Measurements from ENCODE around the gene USP17L24.
"Not testable (repeated sequence)": the region's sequence is repeated elsewhere in the genome, so short reads cannot be mapped to it uniquely, and the experiment has no call there.

USP17L24 gene

GRCh38 chr4:9339103-9339502 lies 14.1 kb downstream of the USP17L24 start, which contains the start of gene USP17L5:
Gene USP17L5 (plus strand): TSS chr4:9339403. CDS start chr4:9339403, 0 bp downstream.
- H3K14ac ChIP-seq (ENCODE audit: low read length in 2 of 2); H4K91ac ChIP-seq (ENCODE audit: low read length); H3K23ac ChIP-seq (ENCODE audit: low read length in 2 of 2); H2BK12ac ChIP-seq (ENCODE audit: low read length in 2 of 2); H3K27ac ChIP-seq (ENCODE audit: low read length, poor library complexity, severe bottlenecking); H2BK120ac ChIP-seq (ENCODE audit: low read depth, low read length); H3K18ac ChIP-seq (ENCODE audit: low read depth in 1 of 2, low read length in 2 of 2); H3K9me3 ChIP-seq (ENCODE audit: control insufficient read depth, low read length); DNase-seq; H3K9ac ChIP-seq (ENCODE audit: low read length); H3K79me1 ChIP-seq (replicated peaks; ENCODE audit: low read length, poor library complexity, severe bottlenecking); H3K4ac ChIP-seq (ENCODE audit: low read depth in 1 of 2, low read length in 2 of 2); H2AK5ac ChIP-seq (ENCODE audit: low read length, severe bottlenecking); H2BK5ac ChIP-seq (ENCODE audit: low read depth, low read length, poor library complexity, severe bottlenecking); H3K4me3 ChIP-seq (ENCODE audit: insufficient read depth in 1 of 2, low read depth in 1 of 2, low read length in 2 of 2); H2BK15ac ChIP-seq (ENCODE audit: low read depth, poor library complexity, severe bottlenecking); H3K27me3 ChIP-seq (ENCODE audit: control insufficient read depth in 1 of 2, insufficient read depth in 1 of 2, low read length in 2 of 2); H3K36me3 ChIP-seq (ENCODE audit: control insufficient read depth in 1 of 2, insufficient read depth in 2 of 2, low read depth in 1 of 2, low read length in 2 of 2); H4K8ac ChIP-seq (ENCODE audit: low read length); H3K4me2 ChIP-seq (ENCODE audit: low read length, poor library complexity, severe bottlenecking); H2AFZ ChIP-seq (ENCODE audit: low read depth, low read length); H3K4me1 ChIP-seq (ENCODE audit: control insufficient read depth, insufficient read depth, low read depth, low read length): not testable (repeated sequence)
- WGBS, result no CpG with 5 or more reads among the region's 15 CpGs

GRCh38 chr4:9343848-9344247 lies 18.9 kb downstream of the USP17L24 start, which contains the start of gene USP17L27:
Gene USP17L27 (plus strand): TSS chr4:9344148. CDS start chr4:9344148, 0 bp downstream.
- H3K27ac ChIP-seq (ENCODE audit: low read length, poor library complexity, severe bottlenecking); H4K91ac ChIP-seq (ENCODE audit: low read length); H4K8ac ChIP-seq (ENCODE audit: low read length); DNase-seq; H2BK120ac ChIP-seq (ENCODE audit: low read depth, low read length); H3K9me3 ChIP-seq (ENCODE audit: control insufficient read depth, low read length); H3K4me2 ChIP-seq (ENCODE audit: low read length, poor library complexity, severe bottlenecking); H3K23ac ChIP-seq (ENCODE audit: low read length in 2 of 2); H2AFZ ChIP-seq (ENCODE audit: low read depth, low read length); H2AK5ac ChIP-seq (ENCODE audit: low read length, severe bottlenecking); H2BK5ac ChIP-seq (ENCODE audit: low read depth, low read length, poor library complexity, severe bottlenecking); H3K18ac ChIP-seq (ENCODE audit: low read depth in 1 of 2, low read length in 2 of 2); H3K4me1 ChIP-seq (ENCODE audit: control insufficient read depth, insufficient read depth, low read depth, low read length); H3K9ac ChIP-seq (ENCODE audit: low read length); H2BK15ac ChIP-seq (ENCODE audit: low read depth, poor library complexity, severe bottlenecking); H2BK12ac ChIP-seq (ENCODE audit: low read length in 2 of 2); H3K27me3 ChIP-seq (ENCODE audit: control insufficient read depth in 1 of 2, insufficient read depth in 1 of 2, low read length in 2 of 2); H3K4me3 ChIP-seq (ENCODE audit: insufficient read depth in 1 of 2, low read depth in 1 of 2, low read length in 2 of 2); H3K14ac ChIP-seq (ENCODE audit: low read length in 2 of 2); H3K4ac ChIP-seq (ENCODE audit: low read depth in 1 of 2, low read length in 2 of 2); H3K79me1 ChIP-seq (replicated peaks; ENCODE audit: low read length, poor library complexity, severe bottlenecking); H3K36me3 ChIP-seq (ENCODE audit: control insufficient read depth in 1 of 2, insufficient read depth in 2 of 2, low read depth in 1 of 2, low read length in 2 of 2): not testable (repeated sequence)
- WGBS, result no CpG with 5 or more reads among the region's 15 CpGs

- not testable (repeated sequence) for H3K79me1 ChIP-seq (replicated peaks; ENCODE audit: low read length, poor library complexity, severe bottlenecking); H2BK5ac ChIP-seq (ENCODE audit: low read depth, low read length, poor library complexity, severe bottlenecking); H2AK5ac ChIP-seq (ENCODE audit: low read length, severe bottlenecking); H3K4ac ChIP-seq (ENCODE audit: low read depth in 1 of 2, low read length in 2 of 2); H3K18ac ChIP-seq (ENCODE audit: low read depth in 1 of 2, low read length in 2 of 2); H3K4me3 ChIP-seq (ENCODE audit: insufficient read depth in 1 of 2, low read depth in 1 of 2, low read length in 2 of 2); H3K9ac ChIP-seq (ENCODE audit: low read length); DNase-seq; H3K4me1 ChIP-seq (ENCODE audit: control insufficient read depth, insufficient read depth, low read depth, low read length); H3K4me2 ChIP-seq (ENCODE audit: low read length, poor library complexity, severe bottlenecking); H2BK15ac ChIP-seq (ENCODE audit: low read depth, poor library complexity, severe bottlenecking); H3K27me3 ChIP-seq (ENCODE audit: control insufficient read depth in 1 of 2, insufficient read depth in 1 of 2, low read length in 2 of 2); H3K36me3 ChIP-seq (ENCODE audit: control insufficient read depth in 1 of 2, insufficient read depth in 2 of 2, low read depth in 1 of 2, low read length in 2 of 2); H3K27ac ChIP-seq (ENCODE audit: low read length, poor library complexity, severe bottlenecking); H3K9me3 ChIP-seq (ENCODE audit: control insufficient read depth, low read length); H2BK120ac ChIP-seq (ENCODE audit: low read depth, low read length); H4K91ac ChIP-seq (ENCODE audit: low read length); H3K14ac ChIP-seq (ENCODE audit: low read length in 2 of 2); H2BK12ac ChIP-seq (ENCODE audit: low read length in 2 of 2); H3K23ac ChIP-seq (ENCODE audit: low read length in 2 of 2); H4K8ac ChIP-seq (ENCODE audit: low read length); H2AFZ ChIP-seq (ENCODE audit: low read depth, low read length)
- WGBS, result no CpG with 5 or more reads among the region's 15 CpGs
These were observed 23.6 kb downstream of the USP17L24 start, which contains the start of gene USP17L28 for GRCh38 chr4:9348593-9348992. Gene USP17L28 (plus strand): TSS chr4:9348893. CDS start chr4:9348893, 0 bp downstream.

- H3K27me3 ChIP-seq (ENCODE audit: control insufficient read depth in 1 of 2, insufficient read depth in 1 of 2, low read length in 2 of 2); H2BK5ac ChIP-seq (ENCODE audit: low read depth, low read length, poor library complexity, severe bottlenecking); H3K36me3 ChIP-seq (ENCODE audit: control insufficient read depth in 1 of 2, insufficient read depth in 2 of 2, low read depth in 1 of 2, low read length in 2 of 2); H3K4me1 ChIP-seq (ENCODE audit: control insufficient read depth, insufficient read depth, low read depth, low read length); H2BK15ac ChIP-seq (ENCODE audit: low read depth, poor library complexity, severe bottlenecking); H2BK12ac ChIP-seq (ENCODE audit: low read length in 2 of 2); H2AFZ ChIP-seq (ENCODE audit: low read depth, low read length); H3K4me3 ChIP-seq (ENCODE audit: insufficient read depth in 1 of 2, low read depth in 1 of 2, low read length in 2 of 2); H3K14ac ChIP-seq (ENCODE audit: low read length in 2 of 2); H3K9me3 ChIP-seq (ENCODE audit: control insufficient read depth, low read length); H3K27ac ChIP-seq (ENCODE audit: low read length, poor library complexity, severe bottlenecking); H2AK5ac ChIP-seq (ENCODE audit: low read length, severe bottlenecking); H3K9ac ChIP-seq (ENCODE audit: low read length); H3K4me2 ChIP-seq (ENCODE audit: low read length, poor library complexity, severe bottlenecking); DNase-seq; H4K8ac ChIP-seq (ENCODE audit: low read length); H2BK120ac ChIP-seq (ENCODE audit: low read depth, low read length); H4K91ac ChIP-seq (ENCODE audit: low read length); H3K79me1 ChIP-seq (replicated peaks; ENCODE audit: low read length, poor library complexity, severe bottlenecking); H3K23ac ChIP-seq (ENCODE audit: low read length in 2 of 2); H3K4ac ChIP-seq (ENCODE audit: low read depth in 1 of 2, low read length in 2 of 2); H3K18ac ChIP-seq (ENCODE audit: low read depth in 1 of 2, low read length in 2 of 2): not testable (repeated sequence)
- 84% methylated on average over 9 of the region's 18 CpGs for WGBS
These were observed 25.9 kb downstream of the USP17L24 start for GRCh38 chr4:9350866-9351265.

All from mesenchymal stem cell (in vitro differentiated cells and primary cell).